ENCODE data around the gene MYO16.

DNA sequence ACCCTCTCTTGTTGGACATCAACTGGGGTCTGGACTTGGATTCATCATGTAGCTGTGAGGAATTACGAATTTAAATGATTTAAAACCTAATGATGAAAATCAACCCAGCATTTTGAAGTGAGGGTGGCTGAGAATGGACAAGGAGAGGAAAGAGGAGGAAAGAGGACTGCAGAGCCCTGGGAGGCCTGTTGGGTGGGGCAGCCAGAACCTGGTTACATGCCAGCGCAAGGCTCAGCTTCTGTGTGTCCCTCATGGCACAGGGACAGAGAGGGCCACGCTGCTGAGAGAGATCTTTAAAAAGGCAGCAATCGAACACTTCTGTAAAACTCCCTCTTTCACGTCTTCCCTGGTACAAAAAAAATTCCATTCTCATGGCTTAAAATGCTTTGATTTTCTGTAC is 292.7 kb downstream of the MYO16 start:
- TF ChIP-seq, protein P1, sequence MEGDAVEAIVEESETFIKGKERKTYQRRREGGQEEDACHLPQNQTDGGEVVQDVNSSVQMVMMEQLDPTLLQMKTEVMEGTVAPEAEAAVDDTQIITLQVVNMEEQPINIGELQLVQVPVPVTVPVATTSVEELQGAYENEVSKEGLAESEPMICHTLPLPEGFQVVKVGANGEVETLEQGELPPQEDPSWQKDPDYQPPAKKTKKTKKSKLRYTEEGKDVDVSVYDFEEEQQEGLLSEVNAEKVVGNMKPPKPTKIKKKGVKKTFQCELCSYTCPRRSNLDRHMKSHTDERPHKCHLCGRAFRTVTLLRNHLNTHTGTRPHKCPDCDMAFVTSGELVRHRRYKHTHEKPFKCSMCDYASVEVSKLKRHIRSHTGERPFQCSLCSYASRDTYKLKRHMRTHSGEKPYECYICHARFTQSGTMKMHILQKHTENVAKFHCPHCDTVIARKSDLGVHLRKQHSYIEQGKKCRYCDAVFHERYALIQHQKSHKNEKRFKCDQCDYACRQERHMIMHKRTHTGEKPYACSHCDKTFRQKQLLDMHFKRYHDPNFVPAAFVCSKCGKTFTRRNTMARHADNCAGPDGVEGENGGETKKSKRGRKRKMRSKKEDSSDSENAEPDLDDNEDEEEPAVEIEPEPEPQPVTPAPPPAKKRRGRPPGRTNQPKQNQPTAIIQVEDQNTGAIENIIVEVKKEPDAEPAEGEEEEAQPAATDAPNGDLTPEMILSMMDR (IDR thresholded peaks at IDR 0.05): no peak
- TF ChIP-seq POLR2A (IDR thresholded peaks at IDR 0.05): no peak
